ENCODE data around the gene SMIM44.

SMIM44 gene

DNA sequence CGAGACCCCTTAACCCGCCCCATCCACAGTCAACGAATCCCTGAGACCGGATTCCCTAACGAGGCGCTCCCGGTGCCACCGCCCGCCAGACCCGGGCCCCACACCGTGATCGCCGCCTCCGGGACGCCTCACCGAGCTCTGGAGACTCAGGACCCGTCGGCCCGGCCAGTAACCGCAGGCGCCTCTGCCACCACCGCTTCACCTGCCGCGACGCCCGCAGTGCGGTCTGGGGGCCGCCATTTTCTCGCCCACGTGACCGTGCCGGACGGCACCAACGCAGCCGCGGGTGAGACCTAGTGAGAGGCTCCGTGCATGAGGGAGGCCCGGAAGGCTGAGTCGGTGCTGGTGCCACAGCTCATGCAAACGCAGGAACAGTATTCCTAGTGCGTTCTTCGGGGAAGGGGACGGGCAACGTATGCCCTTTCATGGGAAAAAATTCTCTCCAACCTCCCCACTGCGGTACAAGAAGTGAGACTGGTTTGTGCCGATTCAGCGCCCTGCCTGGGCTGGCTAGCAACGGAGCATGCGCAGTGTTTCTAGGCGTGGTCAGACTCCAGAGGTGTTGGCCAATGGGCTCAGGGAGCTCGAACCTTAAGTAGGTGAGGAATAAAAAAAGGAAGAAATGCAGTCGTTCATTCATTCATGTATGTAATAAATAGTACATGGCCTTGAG lies 17.3 kb upstream of the SMIM44 start, which contains the start of gene DOHH:
Gene DOHH, minus strand, starts transcription at position 246 of the 673 bp plus-strand sequence. CDS start 3,860 bp downstream, outside the sequence.
- DNase-seq (ENCODE audit: low read depth, low spot score) = peak; percentile 91

DNA sequence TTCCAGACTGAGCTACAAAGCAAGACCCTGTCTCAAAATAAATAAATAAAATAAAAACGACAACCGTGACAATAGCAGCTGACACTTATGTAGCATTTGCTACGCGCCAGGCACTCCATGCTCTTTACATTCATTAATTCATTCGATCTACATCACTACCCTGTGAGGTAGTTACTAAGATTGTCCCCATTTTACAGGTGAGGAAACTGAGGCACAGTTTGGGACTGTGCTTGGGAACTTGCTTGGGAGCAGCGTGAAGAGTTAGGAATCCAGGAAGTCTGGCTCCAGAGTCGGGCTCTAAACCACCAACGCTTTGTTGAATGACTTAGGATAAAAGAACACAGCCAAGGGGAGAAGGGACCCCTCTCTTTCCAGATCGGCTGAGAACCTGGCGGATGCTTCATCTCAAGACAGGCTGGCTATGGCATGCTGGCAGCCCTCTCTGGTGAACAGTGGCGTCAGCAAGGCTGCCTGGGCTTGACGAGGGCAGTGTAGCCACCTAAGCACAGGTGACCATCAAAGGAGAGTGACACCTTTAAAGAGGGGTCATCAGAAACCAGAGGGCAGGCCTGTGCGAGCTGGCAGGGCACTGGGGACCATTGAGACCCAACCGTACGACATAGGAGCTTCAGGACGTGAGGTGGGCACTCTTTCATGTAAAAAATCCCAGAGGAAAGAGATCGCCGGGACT lies 16.6 kb upstream of the SMIM44 start:
- DNase-seq (ENCODE audit: low read depth, low spot score) = no peak

DNA sequence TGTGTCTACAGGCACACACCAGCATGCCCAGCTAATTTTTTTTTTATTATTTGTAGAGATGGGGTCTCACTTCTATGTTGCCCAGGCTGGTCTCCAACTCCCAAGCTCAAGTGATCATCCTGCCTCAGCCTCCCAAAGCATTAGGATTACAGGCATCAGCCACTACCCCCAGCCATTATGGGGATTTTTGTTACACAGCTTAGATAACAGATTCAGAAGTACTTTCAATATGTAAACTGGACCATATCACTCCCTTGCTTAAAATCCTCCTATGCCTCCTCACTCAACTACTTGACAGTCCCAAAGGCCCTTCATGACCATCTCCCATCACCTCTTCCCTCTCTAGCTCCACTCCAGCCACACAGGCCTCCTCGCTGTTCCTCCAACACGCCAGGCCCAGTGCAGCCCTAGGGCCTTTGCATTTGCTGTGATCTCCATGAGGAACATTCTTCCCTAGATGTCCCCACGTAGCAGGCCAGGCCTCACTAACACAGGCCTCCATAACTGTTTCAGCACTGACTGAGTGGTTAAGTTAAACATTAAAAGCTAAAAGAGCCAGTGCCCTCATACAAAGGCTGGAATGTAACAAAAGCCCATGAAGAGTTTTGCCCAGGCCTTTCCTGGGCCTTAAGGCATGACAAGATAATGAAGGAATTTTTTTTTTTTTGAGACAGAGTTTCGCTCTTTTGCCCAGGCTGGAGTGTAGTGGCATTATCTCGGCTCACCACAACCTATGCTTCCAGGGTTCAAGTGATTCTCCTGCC lies 14.7 kb upstream of the SMIM44 start:
- DNase-seq (ENCODE audit: low read depth, low spot score) = no peak

DNA sequence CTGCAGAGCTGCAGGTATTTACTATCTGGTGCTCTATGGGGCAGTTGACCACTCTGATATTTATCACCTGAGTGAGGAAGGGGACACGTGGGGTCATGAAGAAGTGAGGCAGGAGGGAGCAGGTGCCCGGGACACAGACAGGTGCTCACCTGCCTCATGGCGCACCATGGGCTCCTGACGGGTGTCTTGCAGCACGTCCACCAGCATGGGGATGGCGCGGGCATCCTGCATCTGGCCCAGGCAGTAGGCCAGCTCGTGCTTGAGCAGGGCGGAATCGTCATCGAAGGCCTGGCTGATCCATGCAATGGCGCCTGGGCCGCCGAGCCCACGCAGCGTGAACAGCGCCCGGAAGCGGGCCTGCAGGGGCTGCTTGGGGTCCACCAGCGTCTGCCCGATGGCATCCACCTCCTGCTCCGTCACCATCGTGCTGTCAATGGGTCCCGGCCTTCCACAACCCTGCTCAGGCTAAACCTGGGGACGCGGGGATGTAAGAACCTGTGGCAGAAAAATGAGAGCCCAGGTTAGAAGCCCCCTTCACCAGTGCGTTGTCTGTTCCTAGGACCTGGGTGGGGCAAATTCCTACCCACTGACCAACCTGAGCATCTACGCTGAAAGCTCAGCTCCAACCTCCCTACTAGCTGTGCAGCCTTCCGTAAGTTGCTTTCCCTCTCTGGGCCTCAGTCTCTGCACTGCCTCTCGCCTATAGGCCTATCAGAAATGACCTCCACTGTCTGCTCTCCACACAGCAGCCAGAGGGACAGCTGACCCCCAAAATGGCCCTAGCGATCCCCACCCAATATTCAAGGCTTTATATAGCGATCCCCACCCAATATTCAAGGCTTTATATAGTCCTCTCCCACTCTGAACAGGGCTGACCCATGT lies 13.4 kb upstream of the SMIM44 start:
- no peak for DNase-seq (ENCODE audit: low read depth, low spot score)

DNA sequence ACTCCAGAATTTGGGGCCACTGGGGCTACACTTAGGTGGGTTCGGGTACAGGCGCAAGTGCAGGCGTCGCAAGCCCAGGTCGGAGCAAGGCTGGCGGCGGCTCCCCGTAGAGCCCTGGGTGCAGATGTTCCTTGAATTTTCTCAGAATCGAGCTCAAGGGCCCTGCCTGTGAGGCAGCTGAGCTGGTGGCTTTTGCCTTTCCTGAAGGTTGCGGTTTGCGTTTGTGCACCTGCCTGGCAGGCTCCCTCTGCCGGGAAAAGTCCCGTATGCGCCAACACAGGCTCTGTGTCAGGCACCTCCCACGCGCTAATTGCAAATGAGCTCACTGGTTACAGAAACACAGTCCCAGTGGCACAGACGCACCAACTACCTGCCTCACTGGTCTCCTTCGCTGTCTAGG lies 11.3 kb upstream of the SMIM44 start:
- DNase-seq (ENCODE audit: low read depth, low spot score) = no peak

DNA sequence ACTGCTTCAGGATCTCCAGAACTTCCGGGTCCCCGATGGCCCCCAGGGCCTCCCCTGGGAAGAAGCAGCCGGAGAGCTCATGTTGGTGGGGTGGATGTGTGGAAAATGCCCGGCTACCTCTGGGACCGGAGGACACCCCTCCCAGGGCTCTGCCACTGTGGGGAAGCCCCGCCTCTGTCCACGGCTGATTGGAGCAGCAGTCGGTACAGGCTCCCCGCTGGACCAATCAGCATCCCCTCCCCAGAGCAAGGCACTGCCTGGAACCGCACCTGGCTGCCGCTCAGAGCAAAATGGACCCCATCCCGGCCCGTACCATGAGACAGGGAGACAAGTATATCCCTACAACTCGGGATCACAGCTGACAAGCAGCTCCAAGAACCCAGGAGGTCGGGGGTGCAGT lies 10.8 kb upstream of the SMIM44 start:
- DNase-seq (ENCODE audit: low read depth, low spot score) = no peak

DNA sequence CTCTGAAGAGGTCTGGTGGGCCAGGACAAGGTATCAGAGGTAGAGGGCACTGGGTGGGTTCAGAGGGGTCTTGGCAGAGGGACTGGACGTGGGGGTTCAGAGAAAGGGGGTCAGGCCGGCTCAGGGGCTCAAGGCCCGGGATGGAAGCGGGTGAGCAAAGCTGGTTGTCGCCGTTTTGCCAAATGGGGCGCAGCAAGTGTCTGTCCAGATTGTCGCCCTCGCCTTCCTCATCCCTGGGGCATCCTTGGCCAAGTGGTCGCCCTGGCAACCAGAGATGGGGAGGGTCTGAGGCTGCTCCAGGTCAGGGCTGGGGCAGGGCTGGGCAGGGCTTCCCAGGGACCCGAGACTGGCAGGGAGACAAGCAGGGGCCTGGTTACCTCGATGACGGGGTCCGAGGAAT lies 10.4 kb upstream of the SMIM44 start:
- DNase-seq (ENCODE audit: low read depth, low spot score) = no peak

DNA sequence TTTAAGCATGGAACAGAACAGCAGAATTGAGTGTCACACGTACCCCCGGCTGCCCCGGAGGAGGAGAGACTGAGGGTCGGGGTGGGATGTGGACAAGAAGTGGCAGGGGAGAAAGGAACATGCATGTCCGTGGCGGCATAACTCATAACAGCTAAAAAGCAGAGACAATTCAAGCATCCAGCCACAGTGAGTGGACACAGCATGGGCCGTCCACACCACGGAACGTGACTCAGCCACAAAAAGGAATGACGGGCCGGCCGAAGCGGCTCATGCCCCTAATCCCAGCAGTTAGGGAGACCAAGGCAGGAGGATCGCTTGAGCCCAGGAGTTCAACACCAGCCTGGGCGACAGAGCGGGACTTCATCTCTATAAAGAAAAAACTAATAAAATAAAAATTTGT lies 9.7 kb upstream of the SMIM44 start:
- no peak for DNase-seq (ENCODE audit: low read depth, low spot score)

DNA sequence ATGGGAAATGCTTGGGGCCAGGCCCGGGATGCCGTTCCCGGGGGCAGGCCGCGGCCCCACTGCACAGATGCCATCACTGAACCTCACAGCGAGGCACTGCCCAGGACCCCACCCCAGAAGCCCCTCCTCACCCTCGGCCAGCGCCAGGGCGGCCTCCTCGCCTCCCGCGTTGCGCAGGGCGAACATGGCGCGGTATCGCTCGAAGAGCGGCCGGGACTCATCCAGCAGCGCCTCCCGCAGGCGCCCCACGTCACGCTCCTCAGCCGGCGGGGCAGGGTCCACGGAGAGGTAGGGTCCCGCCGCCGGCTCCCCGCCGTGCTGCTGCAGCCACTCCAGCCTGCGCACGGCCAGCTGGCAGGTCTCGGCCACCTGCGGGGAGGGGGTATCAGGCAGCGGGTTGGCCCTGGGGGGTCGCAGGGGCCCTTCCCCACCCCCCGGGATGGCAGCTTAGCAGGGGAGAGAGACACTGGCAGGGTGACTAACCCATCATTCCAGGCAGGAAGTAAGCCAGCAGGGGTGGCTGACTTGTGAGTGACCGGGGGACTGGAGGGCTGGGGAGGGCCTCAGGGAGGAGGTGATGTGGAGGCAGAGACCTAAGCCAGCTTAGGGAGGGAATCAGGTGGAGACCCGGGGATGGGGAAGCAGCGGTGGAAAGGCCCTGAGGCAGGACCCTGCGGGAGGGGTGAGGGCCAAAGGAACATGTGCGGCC lies 9.0 kb upstream of the SMIM44 start:
- DNase-seq (ENCODE audit: low read depth, low spot score) = no peak

DNA sequence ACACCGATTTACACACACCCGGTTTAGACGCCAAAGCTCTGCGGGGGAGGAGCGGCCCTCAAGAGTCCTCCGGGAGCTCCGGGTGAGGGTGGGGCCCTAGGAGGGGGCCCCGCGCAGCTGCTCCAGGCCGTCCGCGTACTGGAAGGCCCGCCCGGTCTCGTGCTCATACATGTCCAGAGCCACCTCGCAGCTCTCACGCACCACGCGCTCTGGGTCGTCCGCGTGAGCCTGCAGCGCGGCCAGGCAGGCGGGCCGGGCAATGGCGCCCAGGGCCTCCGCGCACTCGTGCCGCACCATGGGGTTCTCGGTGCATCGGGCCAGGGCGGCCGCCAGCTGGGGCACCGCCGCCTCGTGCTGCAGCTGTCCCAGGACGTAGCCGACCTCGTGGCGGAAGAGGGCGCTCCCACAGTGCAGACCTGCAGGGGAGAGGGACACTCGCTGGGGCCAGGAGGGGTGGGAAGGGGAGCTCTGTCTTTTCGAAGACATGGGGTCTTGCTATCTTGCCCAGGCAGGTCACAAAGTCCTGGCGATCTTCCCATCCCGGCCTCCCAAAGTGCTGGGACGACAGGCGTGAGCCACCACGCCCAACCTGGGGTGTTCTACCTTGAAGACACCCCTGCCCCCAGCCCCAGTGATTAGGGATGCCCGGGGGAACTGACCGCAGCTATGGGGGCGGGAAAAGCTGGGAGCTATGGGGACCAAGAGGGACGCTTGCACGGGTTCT lies 8.3 kb upstream of the SMIM44 start:
- DNase-seq (ENCODE audit: low read depth, low spot score) = no peak

DNA sequence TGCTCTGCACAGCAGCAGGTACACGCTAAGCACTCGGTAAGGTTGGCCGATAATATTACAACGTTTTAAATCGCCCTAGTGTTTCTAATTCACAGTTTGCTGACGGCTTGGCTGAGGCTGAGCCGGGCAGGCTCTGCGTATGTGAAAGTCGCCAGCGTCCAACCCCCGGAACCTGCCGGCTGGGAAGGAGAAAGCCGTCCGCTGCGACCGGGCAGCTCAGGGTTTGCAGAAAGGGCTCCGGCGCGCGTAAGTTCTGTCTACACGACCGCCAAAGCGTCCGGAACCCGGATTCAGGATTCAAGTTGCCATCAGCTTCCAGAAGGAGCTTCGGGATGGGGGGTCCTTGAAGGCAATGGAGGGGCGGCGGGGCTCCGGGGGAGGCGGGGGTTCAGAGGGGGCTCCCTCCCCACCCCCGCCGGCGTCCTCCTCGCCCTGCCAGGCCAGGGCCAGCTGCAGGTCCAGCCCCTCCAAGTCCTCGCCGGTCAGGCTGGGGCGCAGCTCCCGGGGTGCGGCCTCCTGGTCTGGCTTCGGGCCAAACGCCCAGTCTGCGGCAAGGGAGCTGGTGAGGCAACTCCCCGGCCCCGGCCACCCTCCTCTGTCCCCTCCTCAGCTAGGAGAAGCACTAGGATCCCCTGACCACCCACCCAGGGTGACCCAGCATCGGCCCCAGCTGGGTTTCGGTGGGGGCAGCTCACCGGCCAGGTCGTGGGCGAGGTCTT lies 575 bp downstream of the SMIM44 start:
- no peak for DNase-seq (ENCODE audit: low read depth, low spot score)

DNA sequence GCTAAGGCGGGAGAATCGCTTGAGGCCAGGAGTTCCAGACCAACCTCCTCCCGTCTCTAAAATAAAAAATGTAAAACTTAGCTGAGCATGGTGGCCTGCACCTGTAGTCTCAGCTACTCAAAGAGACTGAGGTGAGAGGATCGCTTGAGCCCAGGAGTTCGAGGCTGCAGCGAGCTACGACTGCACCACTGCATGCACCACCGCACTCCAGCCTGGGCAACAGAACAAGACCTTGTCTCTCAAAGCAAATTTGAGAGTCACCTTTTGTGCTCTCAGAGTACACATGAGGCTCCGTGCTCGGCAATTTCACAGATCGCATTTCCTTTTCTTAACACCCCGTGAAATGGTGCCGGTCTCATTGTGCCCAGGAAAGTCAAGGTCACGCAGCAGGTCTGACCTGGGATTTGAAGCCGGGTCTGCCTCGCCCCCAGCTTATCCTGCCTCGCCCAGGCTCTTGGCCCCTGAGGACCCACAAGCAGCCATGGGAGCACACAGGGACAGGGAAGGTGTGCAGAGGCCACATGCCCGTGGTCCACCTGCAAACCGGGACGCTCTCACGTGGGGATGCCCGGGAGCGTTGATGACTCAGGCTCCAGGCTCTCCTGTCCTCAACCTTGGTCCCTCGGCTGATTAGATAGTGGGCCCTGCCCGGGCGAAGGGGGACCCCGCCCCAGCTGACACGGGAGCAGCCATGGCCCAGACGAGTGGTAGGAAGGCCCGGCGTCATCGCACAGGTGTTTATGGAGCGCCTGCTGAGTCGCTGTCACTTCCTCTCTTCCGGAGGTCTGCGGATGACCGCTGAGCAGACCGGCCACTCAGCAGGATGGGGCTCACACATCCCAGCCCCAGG lies 1.8 kb downstream of the SMIM44 start:
- DNase-seq (ENCODE audit: low read depth, low spot score) = no peak

DNA sequence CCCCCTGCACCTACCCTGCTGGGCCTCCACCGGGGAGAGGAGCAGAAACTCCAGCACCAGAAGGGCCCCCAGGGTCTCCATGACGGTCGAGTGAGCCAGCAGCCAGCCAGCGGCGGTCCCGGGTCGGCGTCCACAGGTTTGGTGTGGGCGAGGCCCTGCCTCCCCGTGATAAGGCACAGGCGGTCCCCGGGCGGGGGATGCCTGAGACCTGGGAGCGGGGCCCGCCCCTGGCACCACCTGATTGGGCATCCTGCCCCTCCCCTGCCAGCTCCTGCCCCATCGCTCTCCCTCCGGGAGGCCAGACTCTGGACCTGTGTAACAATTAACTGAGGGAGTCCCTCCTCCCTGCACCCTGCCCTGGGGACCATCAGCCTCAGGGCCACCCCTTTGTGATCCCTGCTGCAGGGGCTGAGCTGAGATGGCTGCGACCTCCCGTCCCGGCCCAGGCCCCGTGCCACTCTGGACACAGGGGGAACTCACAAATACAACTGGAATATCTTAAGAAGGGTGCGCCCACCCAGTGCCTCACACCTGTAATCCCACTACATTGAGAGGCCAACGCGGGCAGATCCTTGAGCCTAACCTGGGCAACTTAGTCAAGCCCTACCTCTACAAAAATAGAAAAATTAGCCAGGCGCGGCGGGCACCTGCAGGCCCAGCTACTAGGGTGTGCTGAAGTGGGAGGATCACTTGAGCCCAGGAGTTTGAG lies 2.7 kb downstream of the SMIM44 start, which contains the start of gene SMIM24:
Gene SMIM24, minus strand, starts transcription at position 143 of the 709 bp plus-strand sequence. Its CDS starts 62 bp downstream, at position 81.
- no peak for DNase-seq (ENCODE audit: low read depth, low spot score)

DNA sequence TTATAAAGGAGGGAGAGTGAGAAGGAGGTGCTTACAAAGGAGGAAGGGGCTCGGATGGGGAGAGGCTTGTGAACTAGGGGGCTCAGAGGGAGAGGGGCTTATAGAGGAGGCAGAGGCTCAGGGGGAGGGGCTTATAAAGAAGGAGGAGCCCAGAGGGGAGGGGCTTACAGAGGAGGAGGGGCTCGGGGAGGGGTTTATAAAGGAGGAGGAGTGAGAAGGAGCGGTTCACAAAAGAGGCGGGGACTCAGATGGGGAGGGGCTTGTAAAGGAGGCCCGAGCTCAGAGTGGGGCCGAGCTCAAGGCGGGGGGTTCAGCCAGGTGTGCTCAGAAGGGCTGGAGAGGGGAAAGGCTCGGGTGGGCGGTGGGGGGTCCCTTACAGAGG lies 3.4 kb downstream of the SMIM44 start:
- no peak for DNase-seq (ENCODE audit: low read depth, low spot score)

DNA sequence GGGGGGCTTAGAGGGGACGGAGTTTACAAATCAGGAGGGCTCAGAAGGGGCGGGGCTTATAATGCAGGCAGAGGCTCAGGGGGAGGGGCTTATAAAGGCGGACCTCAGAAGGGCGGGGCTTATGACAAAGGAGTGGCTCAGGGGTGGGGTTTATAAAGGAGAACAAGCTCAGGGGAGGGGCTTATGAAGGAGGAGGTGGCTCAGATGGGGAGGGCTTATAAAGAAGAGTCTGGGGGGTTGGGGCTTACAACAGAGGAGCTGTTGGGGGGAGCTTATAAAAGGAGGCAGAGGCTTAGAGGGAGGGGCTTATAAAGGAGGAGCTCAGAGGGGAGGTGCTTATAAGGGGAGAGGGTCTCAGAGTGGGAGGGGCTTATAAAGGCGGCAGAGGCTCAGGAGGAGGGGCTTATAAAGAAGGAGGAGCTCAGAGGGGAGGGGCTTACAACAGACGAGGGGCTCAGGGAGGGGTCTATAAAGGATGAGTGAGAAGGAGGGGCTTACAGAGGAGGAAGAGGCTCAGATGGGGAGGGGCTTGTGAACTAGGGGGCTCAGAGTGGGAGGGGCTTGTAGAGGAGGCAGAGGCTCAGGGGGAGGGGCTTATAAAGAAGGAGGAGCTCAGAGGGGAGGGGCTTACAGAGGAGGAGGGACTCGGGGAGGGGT lies 3.9 kb downstream of the SMIM44 start:
- peak; percentile 21 for DNase-seq (ENCODE audit: low read depth, low spot score)

DNA sequence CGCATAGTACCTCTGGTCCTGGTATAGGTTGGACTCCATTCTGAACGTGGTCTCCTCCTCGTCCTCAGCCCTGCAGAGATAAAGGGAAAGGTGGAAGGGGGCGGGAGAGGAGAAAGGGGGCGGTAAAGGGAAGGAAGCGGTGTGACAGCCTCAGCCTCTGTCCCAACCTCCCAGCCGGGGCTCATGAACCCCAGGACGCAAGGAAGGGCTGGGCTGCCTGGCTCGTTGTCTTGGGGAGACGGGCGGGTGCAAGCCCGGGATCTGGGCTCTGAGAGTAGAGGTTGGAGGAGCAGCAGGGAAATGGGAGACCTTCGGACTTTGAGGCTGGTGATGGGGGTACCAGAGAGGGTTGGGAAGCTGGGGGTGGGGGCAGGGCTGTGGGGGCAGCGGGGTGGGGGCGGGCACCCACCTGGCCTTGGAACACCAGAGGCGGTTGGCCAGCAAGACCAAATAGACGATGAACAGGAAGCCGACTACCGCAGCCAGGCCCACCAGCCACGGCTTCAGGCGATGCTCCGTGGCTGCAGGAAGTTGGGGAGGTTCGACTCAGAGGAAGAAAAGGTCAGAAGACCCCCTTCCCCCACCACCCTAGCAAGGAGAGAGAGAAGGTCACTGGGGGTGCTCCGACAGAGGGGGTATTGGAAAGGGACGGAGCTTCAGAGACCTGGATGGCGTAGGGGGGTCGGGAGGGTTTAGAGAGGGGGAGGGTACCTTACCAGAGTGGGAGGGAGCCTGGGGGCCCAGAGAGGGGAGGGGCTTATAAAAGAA lies 4.6 kb downstream of the SMIM44 start:
- no peak for DNase-seq (ENCODE audit: low read depth, low spot score)

DNA sequence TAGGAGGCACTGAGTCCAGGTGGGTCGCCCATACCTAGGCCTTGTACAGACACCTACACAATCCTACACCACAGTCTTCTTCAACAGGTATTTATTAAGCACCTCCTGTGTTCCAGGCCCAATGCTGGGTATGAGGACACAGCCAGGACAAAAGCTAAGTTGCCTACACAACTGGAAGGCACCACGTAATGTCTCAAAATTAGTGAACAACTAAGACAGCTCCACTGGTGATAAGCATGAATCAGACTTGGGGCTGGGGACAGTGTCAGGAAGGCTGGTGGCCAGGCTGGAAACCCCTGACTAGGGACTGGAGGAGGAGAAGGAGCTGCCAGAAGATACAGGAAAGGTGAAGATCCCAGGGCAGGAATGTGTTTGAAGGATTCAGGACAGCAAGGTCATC lies 5.3 kb downstream of the SMIM44 start:
- no peak for DNase-seq (ENCODE audit: low read depth, low spot score)

Data from activated naive CD8-positive, alpha-beta T cell treated with anti-CD3 and anti-CD28 coated beads, Interleukin-2, amount 50 U/mL, for 16 hours (primary cell).